Vagina (tissue), 2 donors: Measurements from ENCODE around the gene CENPT. TPM values are rescaled to one million over a fixed set of nuclear protein-coding genes. Genes with fewer than 3 reads are reported as not detected.

Experiments used
- DNase-seq, 2 donors: peaks; one replicate each; pipeline ENCODE4 v3.0.0-alpha.2; 2017; ENCODE audit errors: extremely low spot score in 2 of 2
- H3K27ac ChIP-seq: fragments of 200-600 bp; sonication (generic); one replicate; pipeline ENCODE4 v1.5.1; 2019
- H3K27me3 ChIP-seq: fragments of 200-600 bp; sonication (generic); one replicate; pipeline ENCODE4 v1.5.1; 2019
- H3K36me3 ChIP-seq, 2 donors: fragments of 200-600 bp; sonication (generic); one replicate each; pipeline ENCODE4 v1.5.1; 2017 to 2019
- H3K4me1 ChIP-seq: fragments of 200-600 bp; sonication (generic); one replicate; pipeline ENCODE4 v1.5.1; 2019
- H3K4me3 ChIP-seq, 2 donors: fragments of 200-600 bp; sonication (generic); 1 replicate in 1 of 2; 2 replicates in 1 of 2; pipeline ENCODE4 v1.5.1; 2016 to 2019
- H3K9me3 ChIP-seq: fragments of 200-600 bp; sonication (generic); one replicate; pipeline ENCODE4 v1.5.1; 2019
- POLR2A ChIP-seq, 2 donors: fragments of 450-650 bp; IDR thresholded peaks; one replicate each; pipeline ENCODE4 v1.6.1; 2017; ENCODE audit warnings: antibody characterized with exemption in 2 of 2, mild to moderate bottlenecking in 2 of 2, moderate library complexity in 2 of 2
- POLR2AphosphoS5 ChIP-seq, 2 donors: sonication (generic); formaldehyde crosslinking; IDR thresholded peaks; one replicate each; pipeline ENCODE4 v1.9.0; 2017; ENCODE audit warnings: antibody characterized with exemption in 2 of 2, mild to moderate bottlenecking in 2 of 2, low read depth in 1 of 2; ENCODE audit not compliant: insufficient read depth in 1 of 2
- intact Hi-C: fragments of 100-400 bp; cut with DNase I; formaldehyde crosslinking; loops from one replicate; pipeline ENCODE4 v1.15.1; 2023
- total RNA-seq: library from RNA; depleted of rRNA; stranded (reverse); fragments of >200 nt; gene quantifications from one replicate; pipeline ENCODE4 v1.2.3, GENCODE V29; 2016
- TF ChIP-seq, protein P1 (sequence below), 3 experiments: fragments of 450-650 bp in 2 of 3; fragments of 200-600 bp in 1 of 3; sonication (generic) in 1 of 3; IDR thresholded peaks; one replicate each; pipeline ENCODE4 v1.5.1; 2017 to 2019; ENCODE audit warnings: antibody characterized with exemption in 3 of 3, mild to moderate bottlenecking in 2 of 3, moderate library complexity in 2 of 3

Gene CENPT
- total RNA-seq, 1 donor from 2014 or later = 57.7 TPM

DNA sequence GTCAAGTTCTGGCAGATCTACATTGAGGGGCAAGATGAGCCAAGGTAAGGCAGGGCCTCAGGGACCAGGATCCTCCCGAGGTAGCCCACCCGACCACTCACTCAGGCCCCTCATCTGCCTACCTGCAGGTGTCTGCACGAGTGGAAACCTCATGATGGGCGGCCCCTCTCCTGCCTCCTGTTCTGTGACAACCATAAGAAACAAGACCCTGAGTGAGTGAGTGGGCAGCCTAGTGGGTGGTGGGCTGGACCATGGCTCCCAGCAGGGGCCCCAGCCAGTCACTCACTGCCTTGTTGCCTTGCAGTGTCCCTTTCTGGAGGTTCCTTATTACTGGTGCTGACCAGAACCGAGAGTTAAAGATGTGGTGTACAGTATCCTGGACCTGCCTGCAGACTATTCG, 30.7 kb upstream of the CENPT start:
- Histone ChIP-seq H3K4me1 (peaks cover 31% of the 10 kb centered on the region), H3K27me3 (no peaks in the 10 kb centered on the region), H3K4me3 (no peak overlapping the region), H3K36me3 (peaks cover 4 to 74% of the 10 kb centered on the region in 2 donors), H3K9me3 (no peaks in the 10 kb centered on the region), H3K27ac (no peak overlapping the region)
- no peak for TF ChIP-seq POLR2A (IDR thresholded peaks at IDR 0.05)
- intact Hi-C loops = no loop called here
- DNase-seq = no peak

DNA sequence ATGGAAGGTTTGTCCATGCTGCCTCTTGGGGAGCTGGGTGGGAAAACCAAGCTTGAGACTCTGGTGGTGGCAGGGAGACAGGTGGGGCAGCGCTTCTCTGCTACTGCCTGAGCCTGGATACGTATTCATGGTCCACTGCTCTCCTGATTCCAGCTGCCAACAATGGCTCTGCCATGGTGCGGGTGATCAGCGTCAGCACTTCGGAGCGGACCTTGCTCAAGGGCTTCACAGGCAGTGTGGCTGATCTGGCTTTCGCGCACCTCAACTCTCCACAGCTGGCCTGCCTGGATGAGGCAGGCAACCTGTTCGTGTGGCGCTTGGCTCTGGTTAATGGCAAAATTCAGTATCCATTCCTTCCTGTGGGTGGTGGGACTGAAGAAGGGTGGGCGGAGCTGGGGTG, 29.6 kb upstream of the CENPT start:
- H3K27ac ChIP-seq = no peak overlapping the region
- H3K27me3 ChIP-seq = no peaks in the 10 kb centered on the region
- H3K4me3 ChIP-seq = no peak overlapping the region
- peaks cover 39% of the 10 kb centered on the region for H3K4me1 ChIP-seq
- DNase-seq = peak in 1 of 2 donors; percentile 93
- no peaks in the 10 kb centered on the region for H3K9me3 ChIP-seq
- no peak for TF ChIP-seq POLR2A (IDR thresholded peaks at IDR 0.05)
- no peak for TF ChIP-seq POLR2AphosphoS5 (IDR thresholded peaks at IDR 0.05; ENCODE audit: insufficient read depth in 1 of 2, low read depth in 1 of 2)
- TF ChIP-seq, protein P1, sequence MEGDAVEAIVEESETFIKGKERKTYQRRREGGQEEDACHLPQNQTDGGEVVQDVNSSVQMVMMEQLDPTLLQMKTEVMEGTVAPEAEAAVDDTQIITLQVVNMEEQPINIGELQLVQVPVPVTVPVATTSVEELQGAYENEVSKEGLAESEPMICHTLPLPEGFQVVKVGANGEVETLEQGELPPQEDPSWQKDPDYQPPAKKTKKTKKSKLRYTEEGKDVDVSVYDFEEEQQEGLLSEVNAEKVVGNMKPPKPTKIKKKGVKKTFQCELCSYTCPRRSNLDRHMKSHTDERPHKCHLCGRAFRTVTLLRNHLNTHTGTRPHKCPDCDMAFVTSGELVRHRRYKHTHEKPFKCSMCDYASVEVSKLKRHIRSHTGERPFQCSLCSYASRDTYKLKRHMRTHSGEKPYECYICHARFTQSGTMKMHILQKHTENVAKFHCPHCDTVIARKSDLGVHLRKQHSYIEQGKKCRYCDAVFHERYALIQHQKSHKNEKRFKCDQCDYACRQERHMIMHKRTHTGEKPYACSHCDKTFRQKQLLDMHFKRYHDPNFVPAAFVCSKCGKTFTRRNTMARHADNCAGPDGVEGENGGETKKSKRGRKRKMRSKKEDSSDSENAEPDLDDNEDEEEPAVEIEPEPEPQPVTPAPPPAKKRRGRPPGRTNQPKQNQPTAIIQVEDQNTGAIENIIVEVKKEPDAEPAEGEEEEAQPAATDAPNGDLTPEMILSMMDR (IDR thresholded peaks at IDR 0.05) = no peak
- intact Hi-C loops = no loop called here
- peaks cover 4 to 62% of the 10 kb centered on the region in 2 donors for H3K36me3 ChIP-seq

DNA sequence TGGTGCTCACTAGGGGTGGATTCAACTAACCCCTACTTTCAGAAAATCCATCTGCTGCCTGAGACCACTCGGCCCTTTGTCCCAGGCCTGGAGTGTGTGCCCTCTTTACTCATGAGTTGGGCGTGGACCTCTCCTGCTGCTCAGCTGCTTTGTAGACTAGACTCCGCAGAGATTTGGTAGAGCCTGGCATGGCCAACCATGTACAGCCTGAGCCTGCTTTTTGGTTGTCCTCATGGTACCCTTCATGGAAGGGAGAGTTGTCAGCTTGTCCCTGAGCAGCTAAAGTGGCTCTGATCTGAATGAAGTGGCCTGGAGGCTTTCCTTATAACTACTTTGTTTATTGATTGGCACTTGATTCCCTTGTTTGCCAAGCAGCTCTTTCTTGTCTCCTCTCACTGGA, 26.9 kb upstream of the CENPT start:
- H3K27ac ChIP-seq = no peak overlapping the region
- H3K9me3 ChIP-seq = no peaks in the 10 kb centered on the region
- H3K36me3 ChIP-seq = peaks cover 4 to 50% of the 10 kb centered on the region in 2 donors
- H3K27me3 ChIP-seq = no peaks in the 10 kb centered on the region
- peaks cover 40% of the 10 kb centered on the region for H3K4me1 ChIP-seq
- no peak for TF ChIP-seq POLR2A (IDR thresholded peaks at IDR 0.05)
- TF ChIP-seq, protein P1 (IDR thresholded peaks at IDR 0.05) = no peak
- TF ChIP-seq POLR2AphosphoS5 (IDR thresholded peaks at IDR 0.05; ENCODE audit: insufficient read depth in 1 of 2, low read depth in 1 of 2) = no peak
- peak overlapping the region; percentile 78 to 94 for H3K4me3 ChIP-seq
- intact Hi-C loops = no loop called here
- no peak for DNase-seq

GRCh38 chr16:67873435-67874370, 26.2 kb upstream of the CENPT start:
- peaks cover under 1 to 50% of the 10 kb centered on the region in 2 donors for H3K36me3 ChIP-seq
- intact Hi-C loops = no loop called here
- peaks cover 40% of the 10 kb centered on the region for H3K4me1 ChIP-seq
- peak overlapping the region; percentile 78 to 94 for H3K4me3 ChIP-seq
- H3K27me3 ChIP-seq = no peaks in the 10 kb centered on the region
- H3K27ac ChIP-seq = peak overlapping the region; percentile 73
- no peaks in the 10 kb centered on the region for H3K9me3 ChIP-seq
- TF ChIP-seq POLR2AphosphoS5 (IDR thresholded peaks at IDR 0.05; ENCODE audit: insufficient read depth in 1 of 2, low read depth in 1 of 2) = no peak
- TF ChIP-seq POLR2A (IDR thresholded peaks at IDR 0.05) = no peak
- TF ChIP-seq, protein P1 (IDR thresholded peaks at IDR 0.05) = no peak
- DNase-seq = no peak

DNA sequence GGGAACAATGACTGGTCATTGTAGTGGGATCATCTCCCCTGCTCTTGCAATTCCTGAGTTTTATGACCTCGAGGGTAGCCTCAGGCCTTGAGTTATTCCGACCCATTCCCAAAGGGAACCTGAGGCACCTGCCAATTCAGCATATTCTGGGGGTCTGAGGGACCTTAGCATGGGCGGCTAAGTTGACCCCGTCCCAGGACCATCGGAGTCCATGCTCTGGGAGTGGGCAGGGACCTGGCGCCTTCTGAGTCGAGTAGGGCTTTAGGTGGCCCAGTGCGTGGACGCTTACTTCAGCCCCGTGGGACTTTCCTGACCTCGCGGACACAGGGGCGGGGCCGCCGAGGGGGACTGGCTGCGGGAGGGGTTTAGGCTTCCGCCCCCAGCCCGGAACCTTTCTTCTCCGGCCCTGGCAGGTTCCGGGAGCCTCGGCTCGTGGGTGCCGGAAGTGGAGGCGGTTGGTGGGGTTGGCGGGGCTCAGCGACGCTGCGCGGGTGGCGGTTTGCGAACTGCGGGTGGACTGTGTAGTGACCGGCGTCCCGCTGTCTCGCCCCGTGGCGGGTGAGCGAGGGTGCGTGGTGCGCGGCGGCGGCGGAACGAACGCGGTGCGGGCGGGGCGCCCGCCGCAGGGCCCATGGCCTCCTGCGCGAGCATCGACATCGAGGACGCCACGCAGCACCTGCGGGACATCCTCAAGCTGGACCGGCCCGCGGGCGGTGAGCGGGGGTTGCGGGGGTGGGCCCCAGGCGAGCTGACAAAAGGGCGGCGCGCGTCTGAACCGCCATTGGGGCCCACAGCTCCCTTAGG, 25.3 kb upstream of the CENPT start, which contains the start of gene EDC4:
TSS of gene EDC4 (plus strand) at position 422 of the 804 bp plus-strand sequence. CDS start at position 632, 210 bp downstream.
- H3K36me3 ChIP-seq = peaks cover 0 to 50% of the 10 kb centered on the region in 2 donors
- intact Hi-C loops = no loop called here
- TF ChIP-seq POLR2AphosphoS5 (IDR thresholded peaks at IDR 0.05; ENCODE audit: insufficient read depth in 1 of 2, low read depth in 1 of 2) (peak; percentile 64 to 66), POLR2A (IDR thresholded peaks at IDR 0.05) (peak in 1 of 2 donors; percentile 20)
- TF ChIP-seq, protein P1 (IDR thresholded peaks at IDR 0.05) = peak in 1 of 3 experiments; percentile 29
- H3K4me1 ChIP-seq = peaks cover 40% of the 10 kb centered on the region
- no peaks in the 10 kb centered on the region for H3K27me3 ChIP-seq
- no peaks in the 10 kb centered on the region for H3K9me3 ChIP-seq
- peak within 1 kb of the TSS; percentile 78 to 94 for H3K4me3 ChIP-seq
- peak within 1 kb of the TSS; percentile 73 for H3K27ac ChIP-seq
- peak in 1 of 2 donors; percentile 89 for DNase-seq
